Loucy (cell line): ENCODE data around the gene ANKFY1.
A peak's percentile ranks its signal among the peaks of the same experiment; 100 is the strongest.

Experiments
- H2AFZ ChIP-seq: fragments of 200-600 bp; sonication (generic); 2 replicates; pipeline ENCODE4 v1.6.0; 2016; ENCODE audit warnings: antibody characterized with exemption, mild to moderate bottlenecking, low read length, moderate library complexity
- H3F3A ChIP-seq: fragments of 200-600 bp; 2 replicates; pipeline ENCODE4 v1.6.0; 2016; ENCODE audit warnings: antibody characterized with exemption, low read depth, mild to moderate bottlenecking
- H3K27me3 ChIP-seq: fragments of 200-600 bp; sonication (generic); 2 replicates; pipeline ENCODE4 v1.6.1; 2014; ENCODE audit warnings: low read length, mild to moderate bottlenecking; ENCODE audit not compliant: insufficient read depth, poor library complexity, severe bottlenecking
- H3K36me3 ChIP-seq: fragments of 200-600 bp; sonication (generic); 2 replicates; pipeline ENCODE4 v1.6.1; 2016; ENCODE audit warnings: low read length; ENCODE audit not compliant: insufficient read depth
- H3K4me1 ChIP-seq: fragments of 200-600 bp; sonication (generic); 2 replicates; pipeline ENCODE4 v1.5.1; 2014; ENCODE audit warnings: low read length, mild to moderate bottlenecking; ENCODE audit not compliant: insufficient read depth, poor library complexity, severe bottlenecking
- H3K4me2 ChIP-seq: fragments of 200-600 bp; sonication (generic); 2 replicates; pipeline ENCODE4 v1.6.0; 2014; ENCODE audit warnings: antibody characterized with exemption, low read length, low read depth, mild to moderate bottlenecking; ENCODE audit not compliant: poor library complexity, severe bottlenecking
- H3K4me3 ChIP-seq: fragments of 200-600 bp; sonication (generic); 2 replicates; pipeline ENCODE4 v1.5.1; 2014; ENCODE audit warnings: low read length, mild to moderate bottlenecking, mixed read lengths; ENCODE audit not compliant: poor library complexity, severe bottlenecking
- H3K79me2 ChIP-seq: fragments of 200-600 bp; sonication (generic); 2 replicates; pipeline ENCODE4 v1.6.1; 2014; ENCODE audit warnings: low read length; ENCODE audit not compliant: insufficient read depth
- H3K9ac ChIP-seq: fragments of 200-600 bp; sonication (generic); 2 replicates; pipeline ENCODE4 v1.6.0; 2014; ENCODE audit warnings: mild to moderate bottlenecking, low read depth, low read length, moderate library complexity; ENCODE audit not compliant: poor library complexity, severe bottlenecking
- H3K9me2 ChIP-seq: fragments of 200-600 bp; sonication (generic); replicated peaks from 2 replicates; pipeline ENCODE4 v1.6.1; 2016; ENCODE audit warnings: low read depth, low read length, mixed read lengths
- H3K9me3 ChIP-seq: fragments of 200-600 bp; sonication (generic); 2 replicates; pipeline ENCODE4 v1.6.1; 2014; ENCODE audit warnings: mild to moderate bottlenecking, antibody characterized with exemption, low read length, low read depth; ENCODE audit not compliant: insufficient read depth
- H4K20me1 ChIP-seq: fragments of 200-600 bp; sonication (generic); 2 replicates; pipeline ENCODE4 v1.6.0; 2014; ENCODE audit warnings: antibody characterized with exemption, low read length, mild to moderate bottlenecking; ENCODE audit not compliant: insufficient read depth, poor library complexity, severe bottlenecking
- EZH2phosphoT487 ChIP-seq: fragments of 200-600 bp; IDR thresholded peaks from 2 replicates; pipeline ENCODE4 v1.6.1; 2018; ENCODE audit warnings: antibody characterized with exemption, mild to moderate bottlenecking, moderate library complexity, borderline replicate concordance
- TF ChIP-seq, protein P1 (sequence below): fragments of 200-600 bp; sonication (generic); conservative IDR thresholded peaks from 2 replicates; pipeline ENCODE4 v1.5.1; 2014; ENCODE audit warnings: mild to moderate bottlenecking, antibody characterized with exemption, low read length

The ANKFY1 gene

GRCh38 chr17:4178651-4179050 lies 85.1 kb downstream of the ANKFY1 start:
- Histone ChIP-seq H3K36me3 (peaks cover 70% of the 10 kb centered on the region; the same call in 1 of the 2 replicates), H2AFZ (no peak overlapping the region), H3K9ac (no peak overlapping the region)

GRCh38 chr17:4177806-4178205 lies 86.0 kb downstream of the ANKFY1 start:
- no peak overlapping the region for H3K9ac ChIP-seq
- peaks cover 35% of the 10 kb centered on the region for H3K4me1 ChIP-seq
- H3K9me3 ChIP-seq = no peaks in the 10 kb centered on the region
- no peaks in the 10 kb centered on the region for H3K79me2 ChIP-seq
- H2AFZ ChIP-seq = no peak overlapping the region
- H3K4me3 ChIP-seq = no peak overlapping the region
- TF ChIP-seq EZH2phosphoT487 = no peak
- TF ChIP-seq, protein P1, sequence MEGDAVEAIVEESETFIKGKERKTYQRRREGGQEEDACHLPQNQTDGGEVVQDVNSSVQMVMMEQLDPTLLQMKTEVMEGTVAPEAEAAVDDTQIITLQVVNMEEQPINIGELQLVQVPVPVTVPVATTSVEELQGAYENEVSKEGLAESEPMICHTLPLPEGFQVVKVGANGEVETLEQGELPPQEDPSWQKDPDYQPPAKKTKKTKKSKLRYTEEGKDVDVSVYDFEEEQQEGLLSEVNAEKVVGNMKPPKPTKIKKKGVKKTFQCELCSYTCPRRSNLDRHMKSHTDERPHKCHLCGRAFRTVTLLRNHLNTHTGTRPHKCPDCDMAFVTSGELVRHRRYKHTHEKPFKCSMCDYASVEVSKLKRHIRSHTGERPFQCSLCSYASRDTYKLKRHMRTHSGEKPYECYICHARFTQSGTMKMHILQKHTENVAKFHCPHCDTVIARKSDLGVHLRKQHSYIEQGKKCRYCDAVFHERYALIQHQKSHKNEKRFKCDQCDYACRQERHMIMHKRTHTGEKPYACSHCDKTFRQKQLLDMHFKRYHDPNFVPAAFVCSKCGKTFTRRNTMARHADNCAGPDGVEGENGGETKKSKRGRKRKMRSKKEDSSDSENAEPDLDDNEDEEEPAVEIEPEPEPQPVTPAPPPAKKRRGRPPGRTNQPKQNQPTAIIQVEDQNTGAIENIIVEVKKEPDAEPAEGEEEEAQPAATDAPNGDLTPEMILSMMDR = no peak
- H3F3A ChIP-seq = peaks cover 17% of the 10 kb centered on the region; the same call in 1 of the 2 replicates
- H4K20me1 ChIP-seq = no peaks in the 10 kb centered on the region
- peaks cover 69% of the 10 kb centered on the region; the same call in 1 of the 2 replicates for H3K36me3 ChIP-seq
- no peaks in the 10 kb centered on the region for H3K9me2 ChIP-seq
- no peaks in the 10 kb centered on the region for H3K27me3 ChIP-seq
- H3K4me2 ChIP-seq = no peak overlapping the region

More at GRCh38 chr17:4178651-4179050, 85.1 kb downstream of the ANKFY1 start:
- Histone ChIP-seq H3K79me2 (no peaks in the 10 kb centered on the region), H3K4me2 (no peak overlapping the region), H3K27me3 (no peaks in the 10 kb centered on the region), H3K9me2 (no peaks in the 10 kb centered on the region), H4K20me1 (no peaks in the 10 kb centered on the region), H3K4me1 (peaks cover 35% of the 10 kb centered on the region), H3K4me3 (no peak overlapping the region), H3F3A (peaks cover 17% of the 10 kb centered on the region; the same call in 1 of the 2 replicates), H3K9me3 (no peaks in the 10 kb centered on the region)
- TF ChIP-seq, protein P1 = no peak
- no peak for TF ChIP-seq EZH2phosphoT487

- Histone ChIP-seq H3K79me2 (no peaks in the 10 kb centered on the region), H3F3A (peaks cover 17% of the 10 kb centered on the region; the same call in 1 of the 2 replicates), H3K9me3 (no peaks in the 10 kb centered on the region), H3K36me3 (peaks cover 69% of the 10 kb centered on the region; the same call in 1 of the 2 replicates), H3K4me2 (peak overlapping the region; percentile 91), H3K9ac (peak overlapping the region; percentile 82), H3K4me1 (peaks cover 35% of the 10 kb centered on the region), H4K20me1 (no peaks in the 10 kb centered on the region), H3K4me3 (peak overlapping the region; percentile 72), H3K27me3 (no peaks in the 10 kb centered on the region), H3K9me2 (no peaks in the 10 kb centered on the region), H2AFZ (no peak overlapping the region; the same call in 1 of the 2 replicates)
- TF ChIP-seq, protein P1 = no peak
- no peak for TF ChIP-seq EZH2phosphoT487
Measured at GRCh38 chr17:4176808-4177472, 86.8 kb downstream of the ANKFY1 start.
